ENCODE data around the gene GNAS.
"Not testable (repeated sequence)": the region's sequence is repeated elsewhere in the genome, so short reads cannot be mapped to it uniquely, and the experiment has no call there.

Gene GNAS

GRCh38 chr20:58852543-58853271, at the start of gene GNAS:
Gene GNAS (plus strand): TSS chr20:58852716.
- no peak for DNase-seq

- DNase-seq: no peak
Measured at GRCh38 chr20:58803533-58803932, 49.0 kb upstream of the GNAS start.

- no peak for DNase-seq
Measured at GRCh38 chr20:58807801-58808200, 44.7 kb upstream of the GNAS start.

- DNase-seq: no peak
Measured at GRCh38 chr20:58808271-58809046, 44.1 kb upstream of the GNAS start.

GRCh38 chr20:58810116-58810878, 42.2 kb upstream of the GNAS start:
- no peak for DNase-seq

GRCh38 chr20:58810879-58811250, 41.7 kb upstream of the GNAS start:
- DNase-seq: no peak

GRCh38 chr20:58811334-58811733, 41.2 kb upstream of the GNAS start:
- DNase-seq: no peak

- no peak for DNase-seq
Measured at GRCh38 chr20:58813369-58813768, 39.1 kb upstream of the GNAS start.

GRCh38 chr20:58815448-58815847, 37.1 kb upstream of the GNAS start:
- no peak for DNase-seq

- no peak for DNase-seq
Measured at GRCh38 chr20:58816051-58816450, 36.5 kb upstream of the GNAS start.

- DNase-seq: no peak
Measured at GRCh38 chr20:58816957-58817651, 35.4 kb upstream of the GNAS start.

GRCh38 chr20:58817748-58818147, 34.8 kb upstream of the GNAS start:
- DNase-seq: no peak

GRCh38 chr20:58818586-58819285, 33.8 kb upstream of the GNAS start:
- peak; percentile 67 for DNase-seq

GRCh38 chr20:58819921-58820320, 32.6 kb upstream of the GNAS start:
- DNase-seq: no peak

- not testable (repeated sequence) for DNase-seq
Measured at GRCh38 chr20:58820515-58820914, 32.0 kb upstream of the GNAS start.

GRCh38 chr20:58822149-58822548, 30.4 kb upstream of the GNAS start:
- DNase-seq: peak; percentile 47

- no peak for DNase-seq
Measured at GRCh38 chr20:58822748-58823730, 29.5 kb upstream of the GNAS start.

- DNase-seq: no peak
Measured at GRCh38 chr20:58824843-58825242, 27.7 kb upstream of the GNAS start.

- no peak for DNase-seq
Measured at GRCh38 chr20:58825450-58825849, 27.1 kb upstream of the GNAS start.

GRCh38 chr20:58826271-58826670, 26.2 kb upstream of the GNAS start:
- DNase-seq: no peak

GRCh38 chr20:58828136-58828535, 24.4 kb upstream of the GNAS start:
- DNase-seq: no peak

All from NK-92 treated with Interleukin-12 subunit alpha and Interleukin-12 subunit beta, amount 100 ng/mL, for 24 hours (cell line).